Measurements from ENCODE around the gene CNN1. TPM values are rescaled to one million over a fixed set of nuclear protein-coding genes. Genes with fewer than 3 reads are reported as not detected.

Gene CNN1
- total and polyA plus RNA-seq, 2 of the 13 experiments (the other 11 are each of a cell fraction or from before 2014, with no cell fraction given) = 0.70 to 1.1 TPM

DNA sequence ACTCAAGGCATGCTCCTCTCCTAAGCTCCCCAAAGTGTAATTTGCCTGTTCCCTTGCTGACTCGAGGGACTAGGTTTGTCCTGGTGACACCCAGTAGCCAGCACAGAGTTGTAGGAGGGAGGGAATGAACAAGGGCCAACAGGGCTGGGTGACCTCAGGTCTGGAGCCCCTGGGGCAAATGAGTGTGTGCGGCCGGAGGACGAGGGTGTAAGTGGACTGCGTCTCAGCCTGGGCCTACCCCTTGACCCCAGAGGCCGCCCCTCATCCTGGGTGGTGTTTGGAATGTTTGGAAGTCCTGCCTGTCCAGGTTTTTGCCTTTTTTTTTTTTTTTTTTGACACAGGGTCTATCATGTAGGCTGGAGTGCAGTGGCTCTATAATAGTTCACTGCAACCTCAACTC lies 31.7 kb upstream of the CNN1 start:
- no peak for FAIRE-seq
- TF ChIP-seq ZNF143 (CRISPR knock-in tag; IDR thresholded peaks at IDR 0.05) = no peak
- Histone ChIP-seq H3K4me2 (ENCODE audit: low read depth, low read length) (no peak overlapping the region), H3K27ac (ENCODE audit: extremely low read length, insufficient read depth, low read length) (no peak overlapping the region), H3K4me3 (replicated peaks in 1 of 3; ENCODE audit: insufficient read depth in 1 of 3, low read depth in 2 of 3, low read length in 3 of 3) (no peak overlapping the region), H3K9me3 (ENCODE audit: low read length) (no peaks in the 10 kb centered on the region), H3K9ac (ENCODE audit: insufficient read depth, low read depth, low read length) (no peak overlapping the region), H3K79me2 (ENCODE audit: insufficient read depth, low read length) (peaks cover 6% of the 10 kb centered on the region), H2AFZ (ENCODE audit: low read length) (no peak overlapping the region), H3K36me3 (replicated peaks in 1 of 2; ENCODE audit: control insufficient read depth in 1 of 2, insufficient read depth in 2 of 2, low read length in 2 of 2) (peaks cover 4 to 6% of the 10 kb centered on the region in 2 experiments; a peak in 2 of 5 replicates), H4K20me1 (ENCODE audit: insufficient read depth, low read length) (no peaks in the 10 kb centered on the region; the same call in 1 of the 2 replicates), H3K27me3 (ENCODE audit: control insufficient read depth in 1 of 2, insufficient read depth in 2 of 2, low read length in 2 of 2) (no peaks in the 10 kb centered on the region), H3K4me1 (ENCODE audit: insufficient read depth, low read length) (peaks cover 18% of the 10 kb centered on the region)
- 91% methylated on average over 5 of the region's 6 CpGs for WGBS (ENCODE audit: low lambda C conversion rate)
- no peak for ATAC-seq
- CTCF ChIA-PET (ENCODE audit: low intra/inter-chr PET ratio, low total read pairs) = no interaction called here
- POLR2A ChIA-PET = interaction anchor here (0.7 kb wide), 1 partner anchor 80 kb away, joined by 4 read pairs; no protein-coding TSS in a partner anchor
- no TSS peak for BruUV-seq (replicated peaks)
- DNase-seq (ENCODE audit: low spot score) = no peak
- in situ Hi-C loops (cut with HindIII; ENCODE audit: extremely low pct_ligation_motif_present, low pct_unique_long_range_greater_than_20kb) = no loop called here
- intact Hi-C loops (cut with micrococcal nuclease; ENCODE audit: unreplicated experiment) = no loop called here

GRCh38 chr19:11507370-11508078 lies 31.1 kb upstream of the CNN1 start:
- intact Hi-C loops (cut with micrococcal nuclease; ENCODE audit: unreplicated experiment) = no loop called here
- ATAC-seq (no peak), FAIRE-seq (no peak)

More at GRCh38 chr19:11507370-11508078, 31.1 kb upstream of the CNN1 start:
- Histone ChIP-seq H2AFZ (ENCODE audit: low read length) (no peak overlapping the region), H4K20me1 (ENCODE audit: insufficient read depth, low read length) (no peaks in the 10 kb centered on the region; the same call in 1 of the 2 replicates), H3K4me3 (replicated peaks in 1 of 3; ENCODE audit: insufficient read depth in 1 of 3, low read depth in 2 of 3, low read length in 3 of 3) (no peak overlapping the region), H3K9ac (ENCODE audit: insufficient read depth, low read depth, low read length) (no peak overlapping the region), H3K9me3 (ENCODE audit: low read length) (no peaks in the 10 kb centered on the region), H3K4me1 (ENCODE audit: insufficient read depth, low read length) (peaks cover 18% of the 10 kb centered on the region), H3K4me2 (ENCODE audit: low read depth, low read length) (no peak overlapping the region), H3K27me3 (ENCODE audit: control insufficient read depth in 1 of 2, insufficient read depth in 2 of 2, low read length in 2 of 2) (no peaks in the 10 kb centered on the region), H3K36me3 (replicated peaks in 1 of 2; ENCODE audit: control insufficient read depth in 1 of 2, insufficient read depth in 2 of 2, low read length in 2 of 2) (peaks cover 4 to 9% of the 10 kb centered on the region in 2 experiments; a peak in 2 of 5 replicates), H3K79me2 (ENCODE audit: insufficient read depth, low read length) (peaks cover 6% of the 10 kb centered on the region), H3K27ac (ENCODE audit: extremely low read length, insufficient read depth, low read length) (no peak overlapping the region)
- no TSS peak for BruUV-seq (replicated peaks)
- TF ChIP-seq AGO2 (optimal IDR thresholded peaks at IDR 0.05; ENCODE audit: low read depth, low read length) (peak; percentile 63), MEF2D (CRISPR knock-in tag; IDR thresholded peaks at IDR 0.05) (no peak)
- in situ Hi-C loops (cut with HindIII; ENCODE audit: extremely low pct_ligation_motif_present, low pct_unique_long_range_greater_than_20kb) = no loop called here
- DNase-seq (ENCODE audit: low spot score) = no peak
- CTCF ChIA-PET (ENCODE audit: low intra/inter-chr PET ratio, low total read pairs) = no interaction called here
- 92% methylated on average over 12 of the region's 18 CpGs for WGBS (ENCODE audit: low lambda C conversion rate)
- POLR2A ChIA-PET = no interaction called here

Measured in HepG2 (cell line).